ENCODE data around the gene SPANXN4. TPM values are rescaled to one million over a fixed set of nuclear protein-coding genes. Genes with fewer than 3 reads are reported as not detected.

Gene SPANXN4
- total and polyA plus RNA-seq, 2 experiments from 2014 or later, result not detected

GRCh38 chrX:142977128-142977914 lies 48.4 kb upstream of the SPANXN4 start:
- Histone ChIP-seq H3K27me3 (ENCODE audit: insufficient read depth) (no peaks in the 10 kb centered on the region), H3K27ac (ENCODE audit: low read depth) (no peak overlapping the region), H3K4me2 (no peak overlapping the region), H3K36me3 (ENCODE audit: insufficient read depth) (no peaks in the 10 kb centered on the region), H3K79me2 (replicated peaks; ENCODE audit: insufficient read depth) (no peaks in the 10 kb centered on the region), H2AFZ (no peak overlapping the region), H3K4me1 (ENCODE audit: insufficient read depth) (no peaks in the 10 kb centered on the region; the same call in 1 of the 2 replicates), H3K4me3 (no peak overlapping the region), H3F3A (replicated peaks; ENCODE audit: low read depth) (no peaks in the 10 kb centered on the region), H4K20me1 (replicated peaks; ENCODE audit: insufficient read depth) (no peaks in the 10 kb centered on the region), H3K9me2 (ENCODE audit: insufficient read depth) (no peaks in the 10 kb centered on the region)
- ATAC-seq (no peak), DNase-seq (ENCODE audit: low spot score) (no peak)
- no peaks in the 10 kb centered on the region for H3K36me3 Mint-ChIP-seq (ENCODE audit: low read depth)
- H3K27ac Mint-ChIP-seq, result no peak overlapping the region
- H3K9me3 Mint-ChIP-seq, result no peaks in the 10 kb centered on the region; the same call in 2 of the 3 replicates
- TF ChIP-seq NANOG (IDR thresholded peaks at IDR 0.05; ENCODE audit: borderline replicate concordance), result no peak
- no peak for TF ChIP-seq ZNF331 (CRISPR knock-in tag; IDR thresholded peaks at IDR 0.05; ENCODE audit: low read depth)
- no peak for TF ChIP-seq EZH2 (IDR thresholded peaks at IDR 0.05; ENCODE audit: low read depth, unreplicated experiment)
- H3K27me3 Mint-ChIP-seq (ENCODE audit: insufficient read depth, low read depth, poor library complexity), result no peaks in the 10 kb centered on the region
- H3K4me1 Mint-ChIP-seq, result 0 out of 3 replicates have a peak, but pooled peaks cover 6% of the 10 kb centered on the region
- H3K4me3 Mint-ChIP-seq, result no peak overlapping the region

GRCh38 chrX:142978130-142978684 lies 47.5 kb upstream of the SPANXN4 start:
- no peaks in the 10 kb centered on the region for H3K27me3 Mint-ChIP-seq (ENCODE audit: insufficient read depth, low read depth, poor library complexity)
- DNase-seq (ENCODE audit: low spot score) (no peak), ATAC-seq (no peak)
- Histone ChIP-seq H3K4me3 (no peak overlapping the region), H3K9me2 (ENCODE audit: insufficient read depth) (no peaks in the 10 kb centered on the region), H3K4me2 (no peak overlapping the region), H3K36me3 (ENCODE audit: insufficient read depth) (no peaks in the 10 kb centered on the region), H3F3A (replicated peaks; ENCODE audit: low read depth) (no peaks in the 10 kb centered on the region), H3K27me3 (ENCODE audit: insufficient read depth) (no peaks in the 10 kb centered on the region), H4K20me1 (replicated peaks; ENCODE audit: insufficient read depth) (no peaks in the 10 kb centered on the region), H3K27ac (ENCODE audit: low read depth) (no peak overlapping the region), H3K79me2 (replicated peaks; ENCODE audit: insufficient read depth) (no peaks in the 10 kb centered on the region), H2AFZ (no peak overlapping the region), H3K4me1 (ENCODE audit: insufficient read depth) (no peaks in the 10 kb centered on the region; the same call in 1 of the 2 replicates)
- H3K4me3 Mint-ChIP-seq, result no peak overlapping the region
- no peak overlapping the region for H3K27ac Mint-ChIP-seq
- TF ChIP-seq, protein P1, sequence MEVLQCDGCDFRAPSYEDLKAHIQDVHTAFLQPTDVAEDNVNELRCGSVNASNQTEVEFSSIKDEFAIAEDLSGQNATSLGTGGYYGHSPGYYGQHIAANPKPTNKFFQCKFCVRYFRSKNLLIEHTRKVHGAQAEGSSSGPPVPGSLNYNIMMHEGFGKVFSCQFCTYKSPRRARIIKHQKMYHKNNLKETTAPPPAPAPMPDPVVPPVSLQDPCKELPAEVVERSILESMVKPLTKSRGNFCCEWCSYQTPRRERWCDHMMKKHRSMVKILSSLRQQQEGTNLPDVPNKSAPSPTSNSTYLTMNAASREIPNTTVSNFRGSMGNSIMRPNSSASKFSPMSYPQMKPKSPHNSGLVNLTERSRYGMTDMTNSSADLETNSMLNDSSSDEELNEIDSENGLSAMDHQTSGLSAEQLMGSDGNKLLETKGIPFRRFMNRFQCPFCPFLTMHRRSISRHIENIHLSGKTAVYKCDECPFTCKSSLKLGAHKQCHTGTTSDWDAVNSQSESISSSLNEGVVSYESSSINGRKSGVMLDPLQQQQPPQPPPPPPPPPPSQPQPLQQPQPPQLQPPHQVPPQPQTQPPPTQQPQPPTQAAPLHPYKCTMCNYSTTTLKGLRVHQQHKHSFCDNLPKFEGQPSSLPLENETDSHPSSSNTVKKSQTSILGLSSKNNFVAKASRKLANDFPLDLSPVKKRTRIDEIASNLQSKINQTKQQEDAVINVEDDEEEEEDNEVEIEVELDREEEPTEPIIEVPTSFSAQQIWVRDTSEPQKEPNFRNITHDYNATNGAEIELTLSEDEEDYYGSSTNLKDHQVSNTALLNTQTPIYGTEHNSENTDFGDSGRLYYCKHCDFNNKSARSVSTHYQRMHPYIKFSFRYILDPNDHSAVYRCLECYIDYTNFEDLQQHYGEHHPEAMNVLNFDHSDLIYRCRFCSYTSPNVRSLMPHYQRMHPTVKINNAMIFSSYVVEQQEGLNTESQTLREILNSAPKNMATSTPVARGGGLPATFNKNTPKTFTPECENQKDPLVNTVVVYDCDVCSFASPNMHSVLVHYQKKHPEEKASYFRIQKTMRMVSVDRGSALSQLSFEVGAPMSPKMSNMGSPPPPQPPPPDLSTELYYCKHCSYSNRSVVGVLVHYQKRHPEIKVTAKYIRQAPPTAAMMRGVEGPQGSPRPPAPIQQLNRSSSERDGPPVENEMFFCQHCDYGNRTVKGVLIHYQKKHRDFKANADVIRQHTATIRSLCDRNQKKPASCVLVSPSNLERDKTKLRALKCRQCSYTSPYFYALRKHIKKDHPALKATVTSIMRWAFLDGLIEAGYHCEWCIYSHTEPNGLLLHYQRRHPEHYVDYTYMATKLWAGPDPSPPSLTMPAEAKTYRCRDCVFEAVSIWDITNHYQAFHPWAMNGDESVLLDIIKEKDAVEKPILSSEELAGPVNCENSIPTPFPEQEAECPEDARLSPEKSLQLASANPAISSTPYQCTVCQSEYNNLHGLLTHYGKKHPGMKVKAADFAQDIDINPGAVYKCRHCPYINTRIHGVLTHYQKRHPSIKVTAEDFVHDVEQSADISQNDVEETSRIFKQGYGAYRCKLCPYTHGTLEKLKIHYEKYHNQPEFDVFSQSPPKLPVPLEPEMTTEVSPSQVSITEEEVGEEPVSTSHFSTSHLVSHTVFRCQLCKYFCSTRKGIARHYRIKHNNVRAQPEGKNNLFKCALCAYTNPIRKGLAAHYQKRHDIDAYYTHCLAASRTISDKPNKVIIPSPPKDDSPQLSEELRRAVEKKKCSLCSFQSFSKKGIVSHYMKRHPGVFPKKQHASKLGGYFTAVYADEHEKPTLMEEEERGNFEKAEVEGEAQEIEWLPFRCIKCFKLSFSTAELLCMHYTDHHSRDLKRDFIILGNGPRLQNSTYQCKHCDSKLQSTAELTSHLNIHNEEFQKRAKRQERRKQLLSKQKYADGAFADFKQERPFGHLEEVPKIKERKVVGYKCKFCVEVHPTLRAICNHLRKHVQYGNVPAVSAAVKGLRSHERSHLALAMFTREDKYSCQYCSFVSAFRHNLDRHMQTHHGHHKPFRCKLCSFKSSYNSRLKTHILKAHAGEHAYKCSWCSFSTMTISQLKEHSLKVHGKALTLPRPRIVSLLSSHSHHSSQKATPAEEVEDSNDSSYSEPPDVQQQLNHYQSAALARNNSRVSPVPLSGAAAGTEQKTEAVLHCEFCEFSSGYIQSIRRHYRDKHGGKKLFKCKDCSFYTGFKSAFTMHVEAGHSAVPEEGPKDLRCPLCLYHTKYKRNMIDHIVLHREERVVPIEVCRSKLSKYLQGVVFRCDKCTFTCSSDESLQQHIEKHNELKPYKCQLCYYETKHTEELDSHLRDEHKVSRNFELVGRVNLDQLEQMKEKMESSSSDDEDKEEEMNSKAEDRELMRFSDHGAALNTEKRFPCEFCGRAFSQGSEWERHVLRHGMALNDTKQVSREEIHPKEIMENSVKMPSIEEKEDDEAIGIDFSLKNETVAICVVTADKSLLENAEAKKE (CRISPR knock-in tag; IDR thresholded peaks at IDR 0.05), result no peak
- TF ChIP-seq NANOG (IDR thresholded peaks at IDR 0.05; ENCODE audit: borderline replicate concordance), result no peak
- TF ChIP-seq EZH2 (IDR thresholded peaks at IDR 0.05; ENCODE audit: low read depth, unreplicated experiment), result no peak
- TF ChIP-seq ZNF331 (CRISPR knock-in tag; IDR thresholded peaks at IDR 0.05; ENCODE audit: low read depth), result no peak
- TF ChIP-seq POLR2AphosphoS5 (IDR thresholded peaks at IDR 0.05; ENCODE audit: low read depth), result no peak
- TF ChIP-seq, protein P2, sequence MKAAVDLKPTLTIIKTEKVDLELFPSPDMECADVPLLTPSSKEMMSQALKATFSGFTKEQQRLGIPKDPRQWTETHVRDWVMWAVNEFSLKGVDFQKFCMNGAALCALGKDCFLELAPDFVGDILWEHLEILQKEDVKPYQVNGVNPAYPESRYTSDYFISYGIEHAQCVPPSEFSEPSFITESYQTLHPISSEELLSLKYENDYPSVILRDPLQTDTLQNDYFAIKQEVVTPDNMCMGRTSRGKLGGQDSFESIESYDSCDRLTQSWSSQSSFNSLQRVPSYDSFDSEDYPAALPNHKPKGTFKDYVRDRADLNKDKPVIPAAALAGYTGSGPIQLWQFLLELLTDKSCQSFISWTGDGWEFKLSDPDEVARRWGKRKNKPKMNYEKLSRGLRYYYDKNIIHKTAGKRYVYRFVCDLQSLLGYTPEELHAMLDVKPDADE (IDR thresholded peaks at IDR 0.05), result no peak
- TF ChIP-seq JUNB (IDR thresholded peaks at IDR 0.05; ENCODE audit: unreplicated experiment), result no peak
- TF ChIP-seq CREB1 (CRISPR knock-in tag; IDR thresholded peaks at IDR 0.05; ENCODE audit: low read depth), result no peak
- TF ChIP-seq STAT1 (IDR thresholded peaks at IDR 0.05; ENCODE audit: unreplicated experiment), result no peak
- 0 out of 3 replicates have a peak, but pooled peaks cover 6% of the 10 kb centered on the region for H3K4me1 Mint-ChIP-seq
- no peaks in the 10 kb centered on the region; the same call in 2 of the 3 replicates for H3K9me3 Mint-ChIP-seq
- no peaks in the 10 kb centered on the region for H3K36me3 Mint-ChIP-seq (ENCODE audit: low read depth)

All from GM23338 (cell line).